ENCODE measurements around the gene TRMT5.

The TRMT5 gene

GRCh38 chr14:60986500-60986899, 5.6 kb upstream of the TRMT5 start:
- Histone ChIP-seq H3K4me3 (ENCODE audit: low read depth, low read length, poor library complexity, severe bottlenecking) (no peak overlapping the region), H3K27ac (ENCODE audit: low read depth, low read length, poor library complexity, severe bottlenecking) (no peak overlapping the region), H3K4me2 (ENCODE audit: low read length) (no peak overlapping the region), H3K36me3 (ENCODE audit: insufficient read depth, low read length) (peaks cover 28% of the 10 kb centered on the region; the same call in 1 of the 2 replicates), H3K79me2 (ENCODE audit: insufficient read depth, low read length) (no peaks in the 10 kb centered on the region), H3K9ac (ENCODE audit: low read length) (no peak overlapping the region), H2AFZ (ENCODE audit: low read length) (no peak overlapping the region), H3K4me1 (ENCODE audit: insufficient read depth, low read length, severe bottlenecking) (peaks cover 28% of the 10 kb centered on the region), H3K9me3 (ENCODE audit: low read length) (no peaks in the 10 kb centered on the region), H4K20me1 (ENCODE audit: insufficient read depth, low read length) (no peaks in the 10 kb centered on the region), H3K9me2 (ENCODE audit: low read depth, low read length) (no peaks in the 10 kb centered on the region), H3F3A (ENCODE audit: insufficient read depth, low read length) (no peaks in the 10 kb centered on the region), H3K27me3 (ENCODE audit: insufficient read depth, low read length) (no peaks in the 10 kb centered on the region)
- TF ChIP-seq CTCF (IDR thresholded peaks at IDR 0.05; ENCODE audit: low read length), result no peak
- no peak for TF ChIP-seq EZH2 (IDR thresholded peaks at IDR 0.05; ENCODE audit: borderline replicate concordance, low read length)

- no peaks in the 10 kb centered on the region for H3K79me2 ChIP-seq (ENCODE audit: insufficient read depth, low read length)
- H2AFZ ChIP-seq (ENCODE audit: low read length), result no peak overlapping the region
- no peak overlapping the region for H3K4me2 ChIP-seq (ENCODE audit: low read length)
- no peaks in the 10 kb centered on the region for H3F3A ChIP-seq (ENCODE audit: insufficient read depth, low read length)
- no peaks in the 10 kb centered on the region for H4K20me1 ChIP-seq (ENCODE audit: insufficient read depth, low read length)
- H3K9ac ChIP-seq (ENCODE audit: low read length), result no peak overlapping the region
- peaks cover 42% of the 10 kb centered on the region for H3K4me1 ChIP-seq (ENCODE audit: insufficient read depth, low read length, severe bottlenecking)
- peaks cover 26% of the 10 kb centered on the region; the same call in 1 of the 2 replicates for H3K36me3 ChIP-seq (ENCODE audit: insufficient read depth, low read length)
- H3K27ac ChIP-seq (ENCODE audit: low read depth, low read length, poor library complexity, severe bottlenecking), result peak overlapping the region; percentile 2
- no peak for TF ChIP-seq EZH2 (IDR thresholded peaks at IDR 0.05; ENCODE audit: borderline replicate concordance, low read length)
- TF ChIP-seq CTCF (IDR thresholded peaks at IDR 0.05; ENCODE audit: low read length), result no peak
- H3K27me3 ChIP-seq (ENCODE audit: insufficient read depth, low read length), result no peaks in the 10 kb centered on the region
- no peaks in the 10 kb centered on the region for H3K9me3 ChIP-seq (ENCODE audit: low read length)
- H3K9me2 ChIP-seq (ENCODE audit: low read depth, low read length), result no peaks in the 10 kb centered on the region
- no peak overlapping the region for H3K4me3 ChIP-seq (ENCODE audit: low read depth, low read length, poor library complexity, severe bottlenecking)
Observed at GRCh38 chr14:60984196-60984595, 3.3 kb upstream of the TRMT5 start.

GRCh38 chr14:60981633-60982455, 965 bp upstream of the TRMT5 start:
- Histone ChIP-seq H3K9me2 (ENCODE audit: low read depth, low read length) (no peaks in the 10 kb centered on the region), H3K27me3 (ENCODE audit: insufficient read depth, low read length) (no peaks in the 10 kb centered on the region), H2AFZ (ENCODE audit: low read length) (0 out of 2 replicates have a peak overlapping the region, but pooled peaks have one; percentile 60), H3K9me3 (ENCODE audit: low read length) (no peaks in the 10 kb centered on the region), H3K4me1 (ENCODE audit: insufficient read depth, low read length, severe bottlenecking) (peaks cover 64% of the 10 kb centered on the region), H3K9ac (ENCODE audit: low read length) (peak overlapping the region; percentile 81), H3K79me2 (ENCODE audit: insufficient read depth, low read length) (0 out of 2 replicates have a peak, but pooled peaks cover 4% of the 10 kb centered on the region), H3K27ac (ENCODE audit: low read depth, low read length, poor library complexity, severe bottlenecking) (no peak overlapping the region), H3K4me2 (ENCODE audit: low read length) (peak overlapping the region; percentile 87), H3F3A (ENCODE audit: insufficient read depth, low read length) (no peaks in the 10 kb centered on the region), H3K36me3 (ENCODE audit: insufficient read depth, low read length) (peaks cover 40% of the 10 kb centered on the region; the same call in 1 of the 2 replicates), H3K4me3 (ENCODE audit: low read depth, low read length, poor library complexity, severe bottlenecking) (peak overlapping the region; percentile 86), H4K20me1 (ENCODE audit: insufficient read depth, low read length) (no peaks in the 10 kb centered on the region)
- TF ChIP-seq CTCF (IDR thresholded peaks at IDR 0.05; ENCODE audit: low read length) (no peak), EZH2 (IDR thresholded peaks at IDR 0.05; ENCODE audit: borderline replicate concordance, low read length) (no peak)

Measured in OCI-LY1 (cell line).